ENCODE data around the gene ZBTB7B.

DNA sequence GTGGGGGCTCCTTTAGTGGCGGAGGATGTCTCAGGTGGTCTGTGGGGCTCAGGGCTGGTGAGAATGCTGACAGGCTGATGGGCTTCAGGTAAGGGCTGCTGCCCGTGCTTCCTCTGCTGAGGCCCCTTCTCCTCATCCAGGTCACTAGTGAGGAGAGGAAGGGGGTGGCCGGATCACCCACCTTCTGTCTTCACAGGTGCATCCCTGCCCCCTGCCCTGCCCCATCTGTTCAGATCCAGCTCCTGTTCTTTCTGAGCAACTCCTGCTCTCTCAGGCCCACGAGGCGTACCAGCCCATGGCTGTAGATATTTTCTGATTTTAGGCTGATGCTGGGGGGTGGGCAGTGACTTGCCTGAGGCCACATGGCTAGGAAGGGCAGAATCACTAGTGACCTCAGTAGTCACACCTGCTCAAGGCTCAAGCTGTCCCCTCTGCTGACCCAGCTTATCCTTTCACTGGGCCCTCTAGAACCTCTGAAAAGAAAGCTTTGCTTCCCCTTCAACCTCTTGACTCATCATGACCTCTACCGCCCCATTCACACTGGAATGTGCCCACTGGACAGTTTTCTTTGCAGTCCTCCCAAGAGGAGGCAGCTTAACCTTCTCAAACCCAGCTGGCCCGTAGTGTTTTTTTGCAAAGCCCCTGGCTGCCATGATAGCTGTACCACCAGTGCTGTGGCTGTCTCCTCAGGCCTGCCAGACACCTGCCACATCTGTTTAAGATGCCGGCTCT lies 16.2 kb downstream of the ZBTB7B start:
- TF ChIP-seq, protein P1, sequence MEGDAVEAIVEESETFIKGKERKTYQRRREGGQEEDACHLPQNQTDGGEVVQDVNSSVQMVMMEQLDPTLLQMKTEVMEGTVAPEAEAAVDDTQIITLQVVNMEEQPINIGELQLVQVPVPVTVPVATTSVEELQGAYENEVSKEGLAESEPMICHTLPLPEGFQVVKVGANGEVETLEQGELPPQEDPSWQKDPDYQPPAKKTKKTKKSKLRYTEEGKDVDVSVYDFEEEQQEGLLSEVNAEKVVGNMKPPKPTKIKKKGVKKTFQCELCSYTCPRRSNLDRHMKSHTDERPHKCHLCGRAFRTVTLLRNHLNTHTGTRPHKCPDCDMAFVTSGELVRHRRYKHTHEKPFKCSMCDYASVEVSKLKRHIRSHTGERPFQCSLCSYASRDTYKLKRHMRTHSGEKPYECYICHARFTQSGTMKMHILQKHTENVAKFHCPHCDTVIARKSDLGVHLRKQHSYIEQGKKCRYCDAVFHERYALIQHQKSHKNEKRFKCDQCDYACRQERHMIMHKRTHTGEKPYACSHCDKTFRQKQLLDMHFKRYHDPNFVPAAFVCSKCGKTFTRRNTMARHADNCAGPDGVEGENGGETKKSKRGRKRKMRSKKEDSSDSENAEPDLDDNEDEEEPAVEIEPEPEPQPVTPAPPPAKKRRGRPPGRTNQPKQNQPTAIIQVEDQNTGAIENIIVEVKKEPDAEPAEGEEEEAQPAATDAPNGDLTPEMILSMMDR (conservative IDR thresholded peaks at IDR 0.05) = no peak
- TF ChIP-seq EZH2 (IDR thresholded peaks at IDR 0.05; ENCODE audit: low read depth) = no peak

Measured in PC-9 (cell line).